Upper lobe of left lung (tissue), 4 donors: ENCODE measurements around the gene KRABD2.

Experiments used
- CTCF ChIP-seq, 6 experiments: fragments of 450-650 bp in 4 of 6; fragments of 200-600 bp in 2 of 6; sonication (generic) in 2 of 6; IDR thresholded peaks; one replicate each; pipeline ENCODE4 v1.5.1; 2016 to 2019; ENCODE audit warnings: antibody characterized with exemption in 6 of 6
- EP300 ChIP-seq, 4 donors: sonication (generic); formaldehyde crosslinking; IDR thresholded peaks; one replicate each; pipeline ENCODE4 v1.5.1; 2017; ENCODE audit warnings: antibody characterized with exemption in 4 of 4, control low read depth in 2 of 4
- POLR2A ChIP-seq, 4 donors: fragments of 450-650 bp; IDR thresholded peaks; one replicate each; pipeline ENCODE4 v1.5.1; 2016 to 2017; ENCODE audit warnings: antibody characterized with exemption in 4 of 4, mild to moderate bottlenecking in 2 of 4
- POLR2AphosphoS5 ChIP-seq, 2 donors: sonication (generic); formaldehyde crosslinking; IDR thresholded peaks; one replicate each; pipeline ENCODE4 v1.5.1; 2017; ENCODE audit warnings: antibody characterized with exemption in 2 of 2

GRCh38 chr17:8409966-8410882 is 33.7 kb upstream of the KRABD2 start:
- TF ChIP-seq CTCF (IDR thresholded peaks at IDR 0.05) (peak; percentile 75 to 90 (median 86)), POLR2A (IDR thresholded peaks at IDR 0.05) (no peak), POLR2AphosphoS5 (IDR thresholded peaks at IDR 0.05) (peak; percentile 31 to 48), EP300 (IDR thresholded peaks at IDR 0.05) (no peak)
